Neuronal stem cell (in vitro differentiated cells): ENCODE results near the gene ARL2.

ENCODE experiments used
- DNase-seq: peaks from one replicate; pipeline ENCODE4 v3.0.0-alpha.2; 2013; ENCODE audit warnings: low spot score
- H2AFZ ChIP-seq: one replicate; pipeline ENCODE4 v1.6.1; 2013; ENCODE audit warnings: mild to moderate bottlenecking, low read length, inconsistent platforms
- H2AK5ac ChIP-seq: 2 replicates; pipeline ENCODE4 v1.6.1; 2013; ENCODE audit warnings: low read depth, mild to moderate bottlenecking, inconsistent platforms, low read length, moderate library complexity, mixed read lengths
- H2BK120ac ChIP-seq: 2 replicates; pipeline ENCODE4 v1.6.1; 2013; ENCODE audit warnings: low read depth, mild to moderate bottlenecking, inconsistent platforms, low read length, moderate library complexity, mixed read lengths
- H2BK12ac ChIP-seq: one replicate; pipeline ENCODE4 v1.6.1; 2013; ENCODE audit warnings: low read length, inconsistent platforms
- H2BK15ac ChIP-seq: 2 replicates; pipeline ENCODE4 v1.6.1; 2013; ENCODE audit warnings: mild to moderate bottlenecking, low read length, inconsistent platforms, mixed read lengths
- H2BK5ac ChIP-seq: one replicate; pipeline ENCODE4 v1.6.1; 2013; ENCODE audit warnings: inconsistent platforms, mild to moderate bottlenecking, low read length, moderate library complexity
- H3K14ac ChIP-seq: one replicate; pipeline ENCODE4 v1.6.1; 2013; ENCODE audit warnings: low read length, inconsistent platforms
- H3K18ac ChIP-seq: 2 replicates; pipeline ENCODE4 v1.6.1; 2013; ENCODE audit warnings: low read length, inconsistent platforms
- H3K23ac ChIP-seq: 2 replicates; pipeline ENCODE4 v1.6.1; 2013; ENCODE audit warnings: low read depth, mild to moderate bottlenecking, mixed read lengths, low read length, inconsistent platforms; ENCODE audit not compliant: poor library complexity
- H3K27ac ChIP-seq: replicated peaks from 3 replicates; pipeline ENCODE4 v1.5.1; 2013; ENCODE audit warnings: low read length, inconsistent platforms
- H3K27me3 ChIP-seq, 3 experiments: 2 replicates each; pipeline ENCODE4 v1.6.1; 2013; ENCODE audit warnings: low read length in 3 of 3, mild to moderate bottlenecking in 2 of 3, inconsistent platforms in 1 of 3, low read depth in 1 of 3, mixed read lengths in 1 of 3, moderate library complexity in 1 of 3; ENCODE audit not compliant: control insufficient read depth in 3 of 3, insufficient read depth in 3 of 3
- H3K36me3 ChIP-seq, 2 donors: replicated peaks in 1 of 2; 2 replicates each; pipeline ENCODE4 v1.6.1; 2013; ENCODE audit warnings: low read length in 2 of 2; ENCODE audit not compliant: control insufficient read depth in 2 of 2, insufficient read depth in 2 of 2
- H3K4ac ChIP-seq: 2 replicates; pipeline ENCODE4 v1.6.1; 2013; ENCODE audit warnings: inconsistent platforms, mild to moderate bottlenecking, low read length, moderate library complexity
- H3K4me1 ChIP-seq, 2 donors: 1 replicate in 1 of 2; 2 replicates in 1 of 2; pipeline ENCODE4 v1.6.1; 2013; ENCODE audit warnings: low read length in 2 of 2, low read depth in 1 of 2; ENCODE audit not compliant: control insufficient read depth in 2 of 2, insufficient read depth in 1 of 2
- H3K4me2 ChIP-seq: one replicate; pipeline ENCODE4 v1.6.1; 2013; ENCODE audit warnings: mild to moderate bottlenecking, low read length, inconsistent platforms; ENCODE audit not compliant: insufficient read depth, poor library complexity, severe bottlenecking
- H3K4me3 ChIP-seq, 2 donors: 2 replicates each; pipeline ENCODE4 v1.5.1; 2013; ENCODE audit warnings: low read length in 2 of 2, mild to moderate bottlenecking in 2 of 2, inconsistent platforms in 1 of 2, moderate library complexity in 1 of 2
- H3K79me1 ChIP-seq: one replicate; pipeline ENCODE4 v1.6.1; 2013; ENCODE audit warnings: low read depth, mild to moderate bottlenecking, inconsistent platforms, low read length, moderate library complexity
- H3K9ac ChIP-seq: one replicate; pipeline ENCODE4 v1.6.1; 2013; ENCODE audit warnings: mild to moderate bottlenecking, low read depth, low read length, inconsistent platforms; ENCODE audit not compliant: poor library complexity
- H3K9me3 ChIP-seq, 2 donors: replicated peaks in 1 of 2; 2 replicates each; pipeline versions ENCODE3 to v1.6.1; 2013; ENCODE audit warnings: low read length in 2 of 2, mild to moderate bottlenecking in 2 of 2, inconsistent platforms in 1 of 2, low read depth in 1 of 2, mixed read lengths in 1 of 2, moderate library complexity in 1 of 2; ENCODE audit not compliant: control insufficient read depth in 2 of 2, insufficient read depth in 1 of 2
- H4K8ac ChIP-seq: one replicate; pipeline ENCODE4 v1.6.1; 2013; ENCODE audit warnings: low read depth, mild to moderate bottlenecking, inconsistent platforms, low read length, moderate library complexity
- H4K91ac ChIP-seq: one replicate; pipeline ENCODE4 v1.6.1; 2013; ENCODE audit warnings: low read length, low read depth, mild to moderate bottlenecking, inconsistent platforms; ENCODE audit not compliant: poor library complexity
- WGBS, 2 donors: extraction: QIAGEN DNeasy Blood & Tissue Kit; methylation state at CpG; one replicate each; pipeline ENCODE4 v1.1.7; 2013; ENCODE audit warnings: missing lambda C conversion rate in 2 of 2, mixed read lengths in 1 of 2; ENCODE audit not compliant: insufficient read length in 2 of 2, insufficient replicate concordance in 1 of 2; ENCODE audit errors: extremely low coverage in 2 of 2; 5-methylcytosine and 5-hydroxymethylcytosine counted together

ARL2 gene

DNA sequence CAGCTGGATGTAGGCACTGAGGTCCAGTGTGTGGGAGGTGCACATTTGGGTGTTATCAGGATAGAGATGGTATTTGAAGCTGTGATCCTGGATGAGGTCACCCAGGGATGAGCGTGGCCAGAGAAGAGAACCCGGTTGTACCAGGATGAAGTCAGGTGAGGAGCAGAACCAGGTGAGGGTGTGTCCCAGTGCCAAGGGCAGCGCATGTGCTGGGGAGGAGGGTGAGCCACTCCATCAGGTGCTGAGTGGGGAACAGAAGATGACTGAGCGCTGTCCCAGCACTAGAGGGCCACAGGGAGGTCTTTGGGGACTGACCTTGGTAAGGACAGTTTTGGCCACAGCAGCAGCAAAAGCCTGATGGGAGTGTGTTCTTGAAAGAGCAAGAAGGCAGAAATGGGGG lies 2.7 kb downstream of the ARL2 start:
- H3K4me2 ChIP-seq, result no peak overlapping the region
- no peak overlapping the region for H2AK5ac ChIP-seq
- no peak for DNase-seq
- H3K4ac ChIP-seq, result no peak overlapping the region
- H3K9me3 ChIP-seq, result peaks cover 0 to 8% of the 10 kb centered on the region in 2 donors
- no peak overlapping the region for H3K23ac ChIP-seq
- peaks cover 36 to 46% of the 10 kb centered on the region in 2 donors for H3K36me3 ChIP-seq
- H4K8ac ChIP-seq, result no peak overlapping the region
- no CpG with 5 or more reads among the region's 4 CpGs for WGBS, 2 donors
- no peak overlapping the region for H4K91ac ChIP-seq
- H3K4me3 ChIP-seq, result peak overlapping the region in 1 of 2 donors; percentile 10
- H2BK12ac ChIP-seq, result peak overlapping the region; percentile 7
- H2BK5ac ChIP-seq, result no peak overlapping the region
- no peak overlapping the region for H2BK15ac ChIP-seq
- H3K79me1 ChIP-seq, result peaks cover 13% of the 10 kb centered on the region
- H3K27me3 ChIP-seq, result no peaks in the 10 kb centered on the region
- no peak overlapping the region for H3K27ac ChIP-seq
- H2AFZ ChIP-seq, result no peak overlapping the region
- no peak overlapping the region for H2BK120ac ChIP-seq
- H3K14ac ChIP-seq, result no peak overlapping the region
- H3K18ac ChIP-seq, result no peak overlapping the region
- H3K4me1 ChIP-seq, result peaks cover 0 to 2% of the 10 kb centered on the region in 2 donors
- H3K9ac ChIP-seq, result no peak overlapping the region

DNA sequence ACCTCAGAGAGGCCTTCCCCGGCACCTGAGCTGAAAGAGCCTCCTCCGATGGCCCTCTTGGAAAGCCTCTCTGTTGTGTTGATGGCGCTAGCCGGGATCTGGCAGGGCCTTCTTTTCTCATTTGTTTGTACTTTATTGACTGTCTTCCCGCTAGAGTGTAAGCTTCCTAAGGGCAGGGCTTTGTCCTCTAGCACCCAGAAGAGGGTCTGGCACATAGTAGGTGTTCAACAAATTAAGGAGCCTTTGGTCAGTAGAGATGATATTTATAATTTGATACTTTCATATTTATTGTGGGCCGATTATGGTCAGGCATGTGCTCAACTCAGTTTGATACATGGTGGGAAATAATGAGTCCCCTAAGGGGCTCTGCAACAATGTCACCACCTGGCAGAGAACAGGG lies 4.0 kb downstream of the ARL2 start:
- no peak overlapping the region for H3K18ac ChIP-seq
- H4K8ac ChIP-seq, result no peak overlapping the region
- no peak overlapping the region for H3K27ac ChIP-seq
- peak overlapping the region; percentile 80 for H3K23ac ChIP-seq
- no peak overlapping the region for H2AK5ac ChIP-seq
- peaks cover 13% of the 10 kb centered on the region for H3K79me1 ChIP-seq
- H2BK12ac ChIP-seq, result no peak overlapping the region
- H3K27me3 ChIP-seq, result no peaks in the 10 kb centered on the region
- H3K4me2 ChIP-seq, result no peak overlapping the region
- peaks cover 38 to 48% of the 10 kb centered on the region in 2 donors for H3K36me3 ChIP-seq
- H2AFZ ChIP-seq, result no peak overlapping the region
- H3K4me1 ChIP-seq, result peaks cover 0 to 2% of the 10 kb centered on the region in 2 donors
- no peak overlapping the region for H4K91ac ChIP-seq
- WGBS, 2 donors, result no CpG with 5 or more reads among the region's 6 CpGs
- H3K14ac ChIP-seq, result peak overlapping the region; percentile 12
- no peak for DNase-seq
- H2BK15ac ChIP-seq, result no peak overlapping the region
- no peak overlapping the region for H2BK5ac ChIP-seq
- no peak overlapping the region for H3K9ac ChIP-seq
- H2BK120ac ChIP-seq, result no peak overlapping the region
- no peak overlapping the region for H3K4ac ChIP-seq
- H3K9me3 ChIP-seq, result peaks cover 0 to 8% of the 10 kb centered on the region in 2 donors
- no peak overlapping the region for H3K4me3 ChIP-seq

DNA sequence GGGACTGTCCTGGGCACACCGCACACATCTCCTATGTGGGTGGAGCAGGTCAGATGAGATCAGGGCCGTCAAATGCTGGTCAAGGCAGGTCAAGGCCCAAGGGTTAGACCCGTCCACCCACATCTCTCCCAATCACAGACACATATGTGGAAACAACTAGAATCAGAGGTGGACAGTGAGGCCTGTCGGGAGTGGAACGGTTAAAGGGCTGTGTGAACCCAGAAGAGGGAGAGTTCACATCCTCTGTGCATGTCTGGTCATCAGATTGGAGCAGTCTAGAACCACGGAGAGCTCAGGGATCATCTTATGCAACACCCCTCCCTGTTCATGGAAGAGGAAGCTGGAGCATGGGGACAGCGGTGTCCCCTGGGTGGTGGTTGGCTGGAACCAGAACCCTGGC lies 5.9 kb downstream of the ARL2 start:
- H3K14ac ChIP-seq, result no peak overlapping the region
- no peak overlapping the region for H3K27ac ChIP-seq
- H3K36me3 ChIP-seq, result peaks cover 38 to 48% of the 10 kb centered on the region in 2 donors
- peaks cover 9% of the 10 kb centered on the region for H3K79me1 ChIP-seq
- H4K91ac ChIP-seq, result no peak overlapping the region
- no peaks in the 10 kb centered on the region for H3K27me3 ChIP-seq
- H4K8ac ChIP-seq, result no peak overlapping the region
- H3K9ac ChIP-seq, result no peak overlapping the region
- H2BK12ac ChIP-seq, result no peak overlapping the region
- H3K4me1 ChIP-seq, result peaks cover 0 to 1% of the 10 kb centered on the region in 2 donors
- H3K9me3 ChIP-seq, result peaks cover 0 to 8% of the 10 kb centered on the region in 2 donors
- no peak overlapping the region for H2BK120ac ChIP-seq
- H3K4me3 ChIP-seq, result no peak overlapping the region
- no peak overlapping the region for H3K18ac ChIP-seq
- no peak overlapping the region for H2BK5ac ChIP-seq
- WGBS, 2 donors, result no CpG with 5 or more reads among the region's 7 CpGs
- H3K4me2 ChIP-seq, result no peak overlapping the region
- no peak overlapping the region for H3K4ac ChIP-seq
- no peak overlapping the region for H2AK5ac ChIP-seq
- no peak overlapping the region for H3K23ac ChIP-seq
- no peak for DNase-seq
- H2AFZ ChIP-seq, result no peak overlapping the region
- no peak overlapping the region for H2BK15ac ChIP-seq

DNA sequence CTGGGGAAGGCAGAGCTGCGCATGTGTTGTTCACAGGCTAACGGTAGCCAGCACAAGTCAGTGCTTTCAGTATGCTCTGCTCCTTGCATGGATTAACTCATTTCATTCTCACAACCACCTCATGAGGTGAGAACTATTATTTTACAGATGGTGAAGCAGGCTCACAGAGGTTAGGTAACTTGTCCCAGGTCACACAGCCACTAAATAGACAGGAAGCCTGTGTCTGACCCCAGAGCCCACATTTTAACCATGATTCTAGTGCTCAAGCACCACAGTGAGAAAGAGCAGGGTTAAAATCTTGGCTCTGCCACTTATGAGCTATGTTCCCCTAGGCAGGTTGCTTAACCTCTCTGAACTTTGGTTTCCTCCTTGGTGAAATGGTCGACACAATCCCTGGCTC lies 7.0 kb downstream of the ARL2 start:
- H3K4me3 ChIP-seq, result no peak overlapping the region
- no peak overlapping the region for H3K9ac ChIP-seq
- H2AK5ac ChIP-seq, result no peak overlapping the region
- no peak overlapping the region for H3K14ac ChIP-seq
- H3K27me3 ChIP-seq, result no peaks in the 10 kb centered on the region
- H4K8ac ChIP-seq, result no peak overlapping the region
- no peak overlapping the region for H2BK5ac ChIP-seq
- H3K4me1 ChIP-seq, result no peaks in the 10 kb centered on the region
- H4K91ac ChIP-seq, result no peak overlapping the region
- no peak overlapping the region for H3K27ac ChIP-seq
- no peak overlapping the region for H3K23ac ChIP-seq
- H2BK15ac ChIP-seq, result no peak overlapping the region
- H2AFZ ChIP-seq, result no peak overlapping the region
- WGBS, 2 donors, result no CpG with 5 or more reads among the region's 3 CpGs
- no peak overlapping the region for H3K18ac ChIP-seq
- no peak overlapping the region for H2BK120ac ChIP-seq
- H3K9me3 ChIP-seq, result peaks cover 0 to 8% of the 10 kb centered on the region in 2 donors
- H3K36me3 ChIP-seq, result peaks cover 38 to 48% of the 10 kb centered on the region in 2 donors
- no peak for DNase-seq
- no peak overlapping the region for H2BK12ac ChIP-seq
- H3K4ac ChIP-seq, result no peak overlapping the region
- H3K4me2 ChIP-seq, result no peak overlapping the region
- peaks cover 6% of the 10 kb centered on the region for H3K79me1 ChIP-seq
